Stimulated activated CD4-positive, alpha-beta T cell treated with anti-CD3 and anti-CD28 coated beads, Interleukin-12 subunit alpha, Interleukin-12 subunit beta, amount 100 ng/mL, for 48 hours (primary cell): Measurements from ENCODE around the gene GNPTG.
"Not testable (repeated sequence)": the region's sequence is repeated elsewhere in the genome, so short reads cannot be mapped to it uniquely, and the experiment has no call there.

Experiments used
- DNase-seq, 3 donors: peaks; one replicate each; pipeline ENCODE4 v3.0.0-alpha.2; 2020; ENCODE audit warnings: low read depth in 2 of 3, low spot score in 1 of 3

GNPTG gene

DNA sequence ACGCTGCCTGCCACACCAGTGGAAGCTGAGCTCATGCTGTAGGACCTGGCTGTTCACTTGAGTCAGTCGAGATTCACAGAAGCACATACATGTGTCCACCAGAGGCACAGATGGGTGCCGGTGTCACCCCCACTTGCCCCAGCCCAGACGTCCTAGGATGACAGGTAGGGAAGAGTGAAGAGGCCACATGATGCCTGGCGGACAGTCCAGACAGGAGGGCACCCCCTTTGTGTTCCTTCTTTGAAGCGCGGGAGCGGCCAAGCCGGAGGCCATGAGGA lies 33.5 kb upstream of the GNPTG start:
- DNase-seq = no peak

DNA sequence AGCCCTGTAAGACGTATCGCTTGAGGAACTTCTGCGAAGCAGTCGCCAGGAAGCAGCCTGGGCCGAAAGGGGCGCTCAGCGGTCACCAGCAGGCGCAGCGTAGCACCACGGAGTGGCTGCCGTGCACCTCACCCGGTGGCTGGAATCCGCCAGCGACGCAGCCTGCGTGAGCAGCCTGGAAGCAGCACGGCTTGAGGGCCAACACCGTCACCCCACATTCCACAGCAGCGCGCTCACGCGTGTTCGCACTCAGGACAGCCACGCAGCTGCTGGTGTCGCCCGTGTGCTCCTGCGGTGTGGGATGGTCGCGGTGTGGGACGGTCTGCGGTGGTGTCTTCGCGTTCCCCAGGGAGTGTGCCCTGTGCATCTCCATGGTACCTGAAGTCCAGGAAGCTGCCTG lies 32.7 kb upstream of the GNPTG start:
- no peak for DNase-seq

DNA sequence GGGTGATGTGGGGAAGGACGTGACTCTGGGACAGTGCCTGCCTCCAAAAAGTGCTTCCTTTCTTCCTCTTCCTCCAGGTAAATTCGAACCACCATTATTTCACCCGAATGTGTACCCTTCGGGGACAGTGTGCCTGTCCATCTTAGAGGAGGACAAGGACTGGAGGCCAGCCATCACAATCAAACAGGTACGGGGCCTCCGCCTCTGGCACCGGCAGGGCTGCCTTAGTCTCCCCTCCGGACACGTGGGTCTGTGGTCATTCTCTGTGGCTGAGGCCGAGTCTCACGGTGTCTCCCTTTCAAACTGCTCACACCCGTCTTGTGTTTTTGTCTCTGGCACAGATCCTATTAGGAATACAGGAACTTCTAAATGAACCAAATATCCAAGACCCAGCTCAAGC lies 31.6 kb upstream of the GNPTG start:
- DNase-seq = no peak

DNA sequence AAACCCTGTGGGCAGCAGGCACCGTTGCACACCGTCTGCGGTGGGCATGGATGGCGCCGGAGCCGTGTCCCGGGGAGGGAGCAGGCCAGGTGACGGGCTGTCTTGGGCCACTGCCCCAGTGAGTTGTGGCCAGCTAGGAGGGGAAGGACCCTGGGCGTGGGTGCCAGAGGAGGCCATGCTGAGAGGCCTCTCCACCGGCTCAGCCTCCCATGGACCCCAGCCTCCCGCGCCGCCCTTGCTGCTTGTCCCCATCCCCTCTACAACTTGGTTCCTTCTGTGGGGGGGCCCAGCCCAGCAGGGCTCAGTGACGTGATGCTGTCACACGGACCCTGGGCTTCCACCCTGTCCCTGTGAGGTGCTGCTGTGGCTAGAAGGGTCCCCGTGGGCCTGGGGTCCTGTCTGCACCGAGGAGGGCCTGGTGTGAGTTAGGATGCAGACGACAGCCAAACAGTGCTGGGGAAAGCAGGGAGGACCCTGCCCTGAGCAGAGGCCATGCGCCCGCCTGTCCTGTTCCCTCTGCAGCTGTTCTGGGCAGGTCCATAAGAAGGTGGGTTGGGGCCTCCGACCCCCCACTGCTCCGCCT lies 31.0 kb upstream of the GNPTG start:
- DNase-seq = no peak

DNA sequence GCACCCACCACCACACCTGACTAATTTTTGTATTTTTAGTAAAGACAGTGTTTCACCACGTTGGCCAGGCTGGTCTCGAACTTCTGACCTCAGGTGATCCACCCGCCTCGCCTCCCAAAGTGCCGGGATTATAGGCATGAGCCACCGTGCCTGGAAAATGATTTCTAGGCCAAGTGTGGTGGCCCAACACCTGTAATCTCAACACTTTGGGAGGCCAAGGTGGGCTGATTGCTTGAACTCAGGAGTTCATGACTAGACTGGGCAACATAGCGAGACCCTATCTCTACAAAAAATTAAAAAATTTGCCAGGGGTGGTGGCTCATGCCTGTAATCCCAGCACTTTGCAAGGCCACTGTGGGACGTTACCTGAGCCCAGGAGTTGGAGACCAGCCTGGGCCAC lies 29.3 kb upstream of the GNPTG start:
- no peak for DNase-seq

DNA sequence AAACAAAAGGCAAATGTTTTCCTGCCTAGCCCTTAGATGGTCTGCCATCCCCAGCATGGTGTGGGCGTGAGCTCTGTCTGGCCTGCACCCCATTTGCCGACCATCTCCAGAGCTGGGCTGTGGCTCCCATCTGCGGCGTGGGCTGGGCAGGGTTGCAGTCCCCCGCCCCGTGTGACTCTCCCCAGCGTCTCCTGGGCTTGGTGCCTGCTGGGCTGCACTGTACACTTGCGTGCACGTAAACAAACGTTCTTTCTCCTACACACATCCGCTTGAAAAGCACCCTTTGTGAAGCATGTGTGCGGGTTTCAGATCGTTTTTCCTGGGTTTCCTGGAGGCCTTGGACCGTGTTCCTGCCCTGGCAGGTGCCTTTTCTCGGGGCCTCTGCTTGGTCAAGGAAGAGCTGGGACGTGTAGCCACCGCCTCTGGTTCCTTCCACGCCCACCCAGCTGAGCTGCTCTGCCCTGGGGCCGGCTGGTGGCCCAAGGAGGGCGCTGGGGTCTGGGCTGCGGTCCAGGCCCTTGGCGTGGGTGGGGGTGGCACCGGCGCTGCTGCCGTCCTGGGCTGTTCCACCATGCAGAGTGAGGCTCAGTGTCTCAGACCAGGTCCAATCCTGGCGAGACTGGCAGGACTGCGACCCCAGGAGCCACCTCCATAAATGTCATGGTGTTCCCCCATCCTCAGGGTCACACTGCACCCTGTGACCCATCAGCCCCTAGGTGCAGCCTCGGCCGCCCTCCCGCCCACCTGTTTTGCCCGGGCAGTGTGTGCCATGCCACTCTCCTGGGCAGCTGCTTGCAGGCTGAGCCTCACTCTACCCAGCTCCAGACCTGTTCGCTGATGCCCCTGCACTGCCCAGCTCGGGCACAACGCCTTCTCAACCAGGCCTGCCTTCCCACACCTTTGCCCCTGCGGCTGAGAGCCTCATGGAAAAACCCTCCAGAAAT lies 28.2 kb upstream of the GNPTG start:
- no peak for DNase-seq

DNA sequence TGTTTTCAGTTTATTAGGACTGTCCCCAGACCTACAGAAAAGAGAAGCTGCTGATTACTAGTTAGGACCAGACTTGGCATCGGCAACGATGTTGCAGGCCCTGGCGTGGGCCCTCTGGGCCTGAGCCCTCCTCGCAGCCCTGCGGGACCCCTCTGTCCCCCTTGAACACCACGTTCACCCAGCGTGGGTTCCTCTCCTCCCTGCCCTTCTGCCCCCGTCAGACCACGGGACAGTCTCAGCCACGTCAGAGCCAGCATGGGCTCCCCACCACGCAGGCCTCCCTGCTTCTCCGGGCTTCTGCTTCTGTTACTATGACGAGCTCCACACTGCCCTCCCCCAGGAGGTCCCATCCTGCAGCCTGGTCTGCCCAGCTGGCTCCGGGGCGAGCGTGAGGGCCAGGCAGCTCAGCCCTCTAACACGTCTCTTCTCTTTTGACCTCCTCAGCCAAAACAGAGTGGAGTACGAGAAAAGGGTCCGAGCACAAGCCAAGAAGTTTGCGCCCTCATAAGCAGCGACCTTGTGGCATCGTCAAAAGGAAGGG lies 27.4 kb upstream of the GNPTG start:
- DNase-seq = no peak

DNA sequence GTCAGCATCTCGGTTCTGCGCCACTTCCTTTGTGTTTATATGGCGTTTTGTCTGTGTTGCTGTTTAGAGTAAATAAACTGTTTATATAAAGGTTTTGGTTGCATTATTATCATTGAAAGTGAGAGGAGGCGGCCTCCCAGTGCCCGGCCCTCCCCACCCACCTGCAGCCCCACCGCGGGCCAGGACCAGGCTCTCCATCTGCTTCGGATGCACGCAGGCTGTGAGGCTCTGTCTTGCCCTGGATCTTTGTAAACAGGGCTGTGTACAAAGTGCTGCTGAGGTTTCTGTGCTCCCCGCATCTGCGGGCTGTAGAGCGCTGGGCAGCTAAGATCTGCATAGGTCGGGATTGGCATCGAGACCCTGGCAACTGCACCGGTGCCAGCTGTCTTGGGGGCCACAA lies 26.5 kb upstream of the GNPTG start:
- DNase-seq = no peak

DNA sequence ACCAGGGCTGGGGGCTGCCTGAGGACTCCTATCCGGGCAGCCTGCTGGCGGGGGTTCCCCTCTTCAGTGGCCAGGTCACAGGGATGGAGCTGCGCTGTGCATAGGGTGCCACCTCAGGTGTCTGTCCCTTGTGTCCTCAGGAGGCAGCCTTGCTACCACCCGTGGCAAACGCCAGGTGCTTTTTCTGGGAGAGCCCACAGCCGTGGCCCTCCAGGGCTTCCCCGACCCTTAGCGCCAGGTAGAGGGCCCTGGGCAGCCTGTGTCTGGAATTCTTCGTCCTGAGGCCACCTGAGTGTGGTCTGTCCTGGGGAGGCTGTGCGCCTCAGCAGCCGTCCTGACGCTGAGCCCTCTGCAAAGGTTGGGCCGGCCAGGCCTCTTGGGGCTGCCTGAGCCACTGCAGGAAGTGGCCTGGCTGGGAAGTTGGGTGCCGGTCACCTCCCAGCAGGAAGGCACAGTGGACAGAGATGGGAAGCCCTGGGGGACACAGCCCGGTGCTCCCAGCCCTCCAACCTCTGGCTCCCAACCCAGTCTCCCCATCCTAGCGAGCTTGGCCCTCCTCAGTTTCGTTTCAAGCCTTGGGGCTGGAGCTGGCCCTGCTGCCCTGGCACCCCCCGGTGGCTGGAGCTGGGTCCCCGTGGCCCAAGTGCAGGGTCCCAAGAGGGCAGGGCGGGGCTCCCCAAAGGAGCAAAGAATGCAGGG lies 25.9 kb upstream of the GNPTG start:
- no peak for DNase-seq

DNA sequence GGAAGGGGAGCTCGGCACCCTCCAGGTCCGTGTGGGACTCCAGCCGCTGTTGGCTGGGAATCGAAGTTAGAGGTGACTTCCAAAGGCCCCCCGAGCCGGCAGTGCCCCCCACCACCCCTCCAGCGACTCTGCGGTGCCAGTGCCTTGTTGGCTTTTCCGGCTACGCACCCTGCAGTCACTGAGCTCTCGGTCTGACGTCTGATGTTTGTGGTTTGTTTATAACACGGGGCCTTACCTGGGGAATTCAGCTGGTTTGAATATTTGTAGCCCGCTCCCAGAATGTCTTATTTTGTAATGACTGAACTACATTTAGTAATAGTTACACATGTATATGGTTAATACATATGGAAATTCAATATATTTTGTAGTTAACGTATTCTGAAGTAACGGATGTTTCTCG lies 25.3 kb upstream of the GNPTG start:
- no peak for DNase-seq

DNA sequence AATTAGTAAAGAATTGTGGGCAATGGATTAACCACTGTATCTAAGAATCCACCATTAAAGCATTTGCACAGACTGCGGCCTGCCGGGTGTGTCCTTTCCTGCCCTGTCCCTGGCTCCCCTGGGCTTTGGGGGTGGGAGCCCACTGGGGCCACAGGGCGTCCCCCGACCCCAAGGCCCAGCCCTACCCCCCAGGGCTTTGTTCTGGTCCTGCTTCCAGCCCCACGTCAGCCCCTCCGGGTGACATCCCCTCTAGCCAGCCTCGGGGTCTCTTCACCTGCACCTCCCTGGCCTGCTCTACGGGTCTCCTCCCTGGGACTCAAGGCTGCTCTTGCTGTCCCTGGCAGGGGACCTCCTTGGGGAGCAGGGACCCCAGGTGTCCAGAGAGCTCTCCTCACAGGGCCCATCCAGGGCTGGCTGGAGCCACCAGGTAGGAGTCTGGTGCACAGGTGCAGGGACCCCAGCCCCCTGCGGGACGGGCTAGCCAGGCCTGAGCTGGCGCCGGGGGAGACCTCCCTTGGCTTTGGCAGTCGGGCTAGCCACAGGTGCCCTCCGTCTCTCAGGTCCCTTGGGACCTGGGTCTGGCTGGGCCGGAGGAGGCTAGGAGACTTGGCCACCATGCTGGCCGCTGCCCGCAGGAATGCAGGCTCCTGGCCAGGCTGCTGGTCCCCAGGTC lies 24.6 kb upstream of the GNPTG start:
- no peak for DNase-seq

DNA sequence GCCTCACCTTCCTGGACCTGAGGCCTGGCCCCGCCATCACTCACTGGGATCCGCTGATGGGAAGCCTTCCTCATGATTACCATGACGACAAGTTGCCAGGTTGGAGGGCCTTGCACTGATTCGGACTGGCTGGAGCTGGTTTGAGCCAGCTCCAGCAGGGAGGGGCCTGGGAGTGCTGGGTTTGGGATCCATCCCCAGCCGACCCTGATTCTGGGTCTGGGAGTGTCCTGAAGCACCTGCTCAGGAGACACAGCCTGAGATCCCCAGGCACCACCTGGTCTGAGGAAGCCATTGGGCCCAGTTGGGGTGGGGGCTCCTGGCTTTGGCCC lies 24.1 kb upstream of the GNPTG start:
- no peak for DNase-seq

DNA sequence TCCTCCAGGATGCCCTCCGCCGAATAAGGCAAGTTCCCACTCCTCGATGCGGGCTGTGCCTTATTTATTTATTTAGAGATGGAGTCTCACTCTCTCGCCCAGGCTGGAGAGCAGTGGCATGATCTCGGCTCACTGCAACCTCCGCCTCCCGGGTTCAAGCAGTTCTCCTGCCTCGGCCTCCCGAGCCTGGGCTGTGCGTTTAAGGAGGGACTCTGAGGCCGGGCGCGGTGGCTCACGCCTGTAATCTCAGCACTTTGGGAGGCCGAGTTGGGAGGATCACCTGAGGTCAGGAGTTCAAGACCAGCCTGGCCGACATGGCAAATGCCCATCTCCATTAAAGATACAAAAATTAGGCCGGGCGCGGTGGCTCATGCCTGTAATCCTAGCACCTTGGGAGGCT lies 23.6 kb upstream of the GNPTG start:
- DNase-seq = not testable (repeated sequence)

DNA sequence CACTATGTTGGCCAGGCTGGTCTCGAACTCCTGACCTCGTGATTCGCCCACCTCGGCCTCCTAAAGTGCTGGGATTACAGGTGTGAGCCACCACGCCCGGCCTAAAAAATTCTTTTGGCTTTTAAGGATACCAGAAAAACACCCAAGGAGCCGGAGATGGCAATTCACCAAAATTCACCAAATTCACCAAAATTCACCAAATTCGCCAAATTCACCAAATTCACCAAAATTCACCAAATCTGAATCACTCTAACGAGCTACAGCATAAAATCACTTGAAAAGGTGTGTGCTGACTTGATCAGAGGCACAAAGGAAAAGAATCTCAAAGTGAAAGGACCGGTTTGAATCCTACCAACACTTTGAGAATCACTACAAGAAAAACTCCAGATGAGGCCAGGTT lies 22.8 kb upstream of the GNPTG start:
- not testable (repeated sequence) for DNase-seq

DNA sequence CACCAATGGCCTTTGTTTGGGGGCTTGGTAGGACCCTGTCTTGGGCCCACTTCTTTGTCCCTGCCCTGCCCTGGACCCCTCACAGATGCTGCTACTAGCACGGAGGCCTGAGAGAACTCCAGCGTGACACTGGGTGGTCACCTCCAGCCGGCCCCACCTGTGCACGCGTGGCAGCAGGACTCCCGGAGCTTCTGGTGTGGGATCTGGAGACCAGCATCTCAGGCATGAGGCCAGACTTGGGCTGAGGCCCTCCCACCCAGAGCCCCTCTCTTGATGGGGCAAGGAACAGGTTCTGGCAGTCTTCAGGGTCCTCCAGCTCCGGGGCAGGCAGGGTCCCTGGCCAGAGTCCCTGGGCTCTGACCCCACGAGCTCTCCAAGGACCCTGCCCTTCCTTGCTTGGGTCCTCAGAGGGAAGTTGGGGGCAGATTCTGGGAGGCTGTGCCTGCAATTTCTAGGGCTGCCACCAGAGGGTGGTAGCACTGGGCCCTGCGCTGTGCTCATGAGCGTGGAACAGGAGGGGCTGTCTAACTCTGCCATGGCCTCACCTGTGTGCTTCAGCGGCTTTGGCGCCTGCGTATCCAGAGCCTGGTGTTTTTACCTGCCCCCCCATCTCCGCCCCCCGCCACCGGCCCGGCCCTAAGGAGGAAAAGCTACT lies 21.3 kb upstream of the GNPTG start:
- no peak for DNase-seq

DNA sequence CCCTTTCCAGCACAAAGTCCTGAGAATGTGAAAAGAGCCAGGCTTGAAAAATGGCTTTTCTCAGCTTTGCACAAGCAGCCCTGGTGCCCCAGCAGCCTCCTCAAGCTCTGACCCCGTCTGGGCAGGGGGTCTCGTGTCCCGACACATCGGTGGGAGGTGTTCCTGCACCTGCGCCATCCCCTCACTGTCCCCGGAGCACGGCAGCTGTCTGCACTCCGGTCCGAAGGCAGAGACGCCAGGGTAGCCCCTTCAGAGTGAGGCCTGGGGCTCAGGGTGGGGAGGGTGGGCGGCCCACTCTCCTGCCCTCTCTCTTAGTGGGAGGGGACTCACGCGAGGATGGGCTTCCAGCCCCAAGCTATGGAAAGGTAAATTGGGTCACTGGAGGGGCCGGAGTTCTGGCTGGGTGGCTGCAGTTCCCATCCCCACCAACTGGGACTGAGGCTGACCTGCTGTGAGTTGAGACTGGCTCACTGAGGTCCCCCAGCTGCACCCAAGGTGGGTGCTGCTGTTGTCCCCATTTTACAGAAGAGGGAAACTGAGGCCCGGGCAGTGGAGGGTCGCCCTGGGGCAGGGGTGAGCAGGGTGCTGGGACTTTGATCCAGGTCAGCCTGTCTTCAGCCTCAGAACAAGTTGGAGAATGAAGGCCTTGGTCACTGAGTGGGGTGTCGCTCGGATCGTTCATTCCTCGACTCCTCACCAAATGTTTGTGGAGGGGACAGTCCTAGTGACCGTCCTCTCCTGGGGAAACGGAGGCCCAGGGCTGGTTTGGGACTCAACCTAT lies 20.6 kb upstream of the GNPTG start:
- no peak for DNase-seq

DNA sequence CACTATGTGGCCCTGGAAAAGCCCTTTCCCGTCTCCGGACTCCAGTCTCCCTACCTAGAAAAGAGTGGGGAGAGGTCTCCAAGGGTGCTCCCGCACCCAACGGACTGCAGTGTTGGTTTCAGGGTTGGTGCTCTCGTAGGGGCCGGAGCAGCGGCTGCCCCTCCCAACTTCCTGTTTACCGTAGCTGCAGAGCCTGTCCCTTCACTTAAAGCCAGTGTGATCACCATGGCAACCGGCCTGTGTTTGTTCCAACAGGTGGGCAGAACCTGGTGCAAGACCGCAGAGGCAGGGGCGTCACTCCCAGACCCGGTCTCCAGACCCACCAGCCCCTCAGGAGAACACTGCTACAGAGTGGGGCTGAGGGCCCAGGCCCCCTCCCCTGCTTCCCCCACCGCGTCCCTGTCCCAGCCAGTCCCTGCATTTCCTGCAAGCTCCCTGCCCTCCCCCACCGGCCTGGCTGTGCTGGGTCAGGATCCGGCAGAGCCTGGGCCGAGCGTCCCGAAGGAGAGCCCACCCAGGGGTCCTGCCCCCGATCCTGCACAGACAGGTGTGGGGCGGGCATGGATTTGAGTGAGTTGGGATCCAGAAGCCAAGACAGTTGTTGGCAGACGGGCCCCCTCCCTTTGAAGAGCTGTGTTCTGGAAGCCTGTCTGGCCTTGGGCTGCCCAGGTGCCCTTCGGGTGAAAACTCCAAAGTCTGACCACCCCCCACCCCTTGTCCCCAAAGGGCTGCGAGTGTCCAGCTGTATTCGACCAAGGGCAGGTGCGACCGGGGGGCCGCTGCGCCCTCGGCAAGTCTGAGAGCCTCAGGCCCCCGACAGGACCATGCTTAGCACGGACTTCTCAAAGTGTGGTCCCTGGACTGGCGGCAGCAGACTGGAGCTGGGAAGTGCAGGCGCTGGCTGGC lies 19.8 kb upstream of the GNPTG start:
- no peak for DNase-seq

DNA sequence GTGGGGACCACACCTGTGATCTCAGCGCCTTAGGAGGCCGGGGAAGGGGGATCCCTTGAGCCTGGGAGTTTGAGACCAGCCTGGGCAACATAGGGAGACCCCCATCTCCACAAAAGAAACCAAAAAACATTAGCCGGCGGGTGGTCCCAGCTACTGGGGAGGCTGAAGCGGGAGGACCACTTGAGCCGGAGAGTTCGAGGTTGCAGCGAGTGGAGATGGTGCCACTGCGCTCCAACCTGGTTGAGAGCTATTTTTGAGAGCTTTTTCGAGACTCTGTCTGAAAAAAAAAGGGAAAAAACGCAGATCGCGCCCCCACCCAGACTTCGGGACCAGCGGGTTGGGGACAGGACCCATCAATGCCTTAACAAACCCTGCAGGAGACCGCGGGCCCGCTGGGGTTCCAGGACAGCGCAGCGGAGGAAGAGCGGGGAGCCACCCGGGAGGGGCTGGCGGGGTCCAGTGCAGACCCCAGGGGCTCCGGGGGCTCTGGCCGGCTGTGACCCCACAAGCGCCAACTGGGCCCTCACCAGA lies 19.0 kb upstream of the GNPTG start:
- no peak for DNase-seq

DNA sequence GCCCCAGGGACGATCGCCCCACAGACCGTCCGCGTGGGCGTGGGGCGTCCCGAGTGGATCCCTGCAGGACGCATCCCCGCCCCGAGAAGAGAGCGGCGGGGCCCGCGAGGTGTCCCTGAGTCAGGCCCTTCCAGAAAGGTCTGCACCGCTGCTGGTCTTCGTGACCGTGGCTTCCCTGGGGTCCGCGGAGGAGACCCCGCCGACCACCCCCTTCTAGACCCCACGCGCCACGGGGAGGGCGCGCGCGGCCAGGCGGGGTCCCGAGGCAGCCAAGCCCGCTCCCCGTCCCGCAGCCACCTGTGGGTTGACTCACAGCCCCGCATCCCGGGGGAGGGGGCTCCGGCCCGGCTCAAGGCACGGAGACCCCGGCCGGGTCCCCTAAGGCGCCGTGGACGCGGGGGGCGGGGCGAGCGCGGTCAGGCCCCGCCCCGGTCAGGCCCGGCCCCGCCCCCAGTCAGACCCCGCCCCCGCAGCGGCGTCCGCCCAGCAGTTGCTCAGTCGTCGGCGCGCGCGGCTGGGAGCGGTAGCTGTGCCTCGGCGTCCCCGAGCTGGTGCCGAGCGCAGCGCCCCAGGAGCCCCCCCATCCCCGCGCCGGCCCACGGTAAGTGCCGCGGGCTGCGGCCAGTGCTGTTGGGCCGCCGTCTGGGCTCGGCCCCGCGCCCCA lies 18.4 kb upstream of the GNPTG start, which contains the start of gene BAIAP3:
TSS of gene BAIAP3 (plus strand) at position 497 of the 664 bp plus-strand sequence. CDS start 4,905 bp downstream, outside the sequence.
- peak in 1 of 3 donors; percentile 41 for DNase-seq
